GM19438 (cell line): ENCODE measurements around the gene CENPU.
"Not testable (repeated sequence)": the region's sequence is repeated elsewhere in the genome, so short reads cannot be mapped to it uniquely, and the experiment has no call there.

Source experiments
- ATAC-seq: cut with Tn5 transposase; IDR thresholded peaks from one replicate; pipeline ENCODE4 v1.9.1; 2021; ENCODE audit warnings: low read depth; ENCODE audit not compliant: unreplicated experiment

The CENPU gene

GRCh38 chr4:184669251-184669650, 64.6 kb downstream of the CENPU start:
- no peak for ATAC-seq

- peak; percentile 68 for ATAC-seq
Observed at GRCh38 chr4:184668511-184669114, 65.3 kb downstream of the CENPU start.

- no peak for ATAC-seq
Observed at GRCh38 chr4:184668096-184668495, 65.8 kb downstream of the CENPU start.

- ATAC-seq: no peak
Observed at GRCh38 chr4:184666670-184667069, 67.2 kb downstream of the CENPU start.

GRCh38 chr4:184664445-184665210, 69.3 kb downstream of the CENPU start:
- ATAC-seq: no peak

- no peak for ATAC-seq
Observed at GRCh38 chr4:184662236-184662635, 71.7 kb downstream of the CENPU start.

GRCh38 chr4:184660978-184661377, 72.9 kb downstream of the CENPU start:
- no peak for ATAC-seq

- ATAC-seq: not testable (repeated sequence)
Observed at GRCh38 chr4:184657820-184658219, 76.1 kb downstream of the CENPU start.

GRCh38 chr4:184657144-184657543, 76.8 kb downstream of the CENPU start:
- no peak for ATAC-seq

GRCh38 chr4:184655889-184656869, 77.7 kb downstream of the CENPU start:
- no peak for ATAC-seq

- no peak for ATAC-seq
Observed at GRCh38 chr4:184653650-184654049, 80.2 kb downstream of the CENPU start.

GRCh38 chr4:184652681-184653080, 81.2 kb downstream of the CENPU start:
- ATAC-seq: not testable (repeated sequence)

- ATAC-seq: no peak
Observed at GRCh38 chr4:184651899-184652298, 82.0 kb downstream of the CENPU start.

GRCh38 chr4:184649971-184650855, 83.7 kb downstream of the CENPU start:
- ATAC-seq: peak; percentile 0

GRCh38 chr4:184649026-184649970, 84.6 kb downstream of the CENPU start, which contains the start of the genes CASP3 and PRIMPOL:
TSS of gene CASP3 (minus strand) at chr4:184649447. CDS start at chr4:184638453, 10,994 bp downstream.
TSS of gene PRIMPOL (plus strand) at chr4:184649738. CDS start at chr4:184657141, 7,403 bp downstream.
- ATAC-seq: peak; percentile 77

GRCh38 chr4:184648313-184649025, 85.4 kb downstream of the CENPU start:
- peak; percentile 46 for ATAC-seq

- ATAC-seq: no peak
Observed at GRCh38 chr4:184648054-184648312, 85.9 kb downstream of the CENPU start.
